HepG2 (cell line): ENCODE results near the gene SSU72. TPM values are rescaled to one million over a fixed set of nuclear protein-coding genes. Genes with fewer than 3 reads are reported as not detected.

ENCODE experiments used
- BORCS8-MEF2B ChIP-seq: sonication (generic); formaldehyde crosslinking; IDR thresholded peaks from 2 replicates; pipeline ENCODE4 v1.8.0; 2022; ENCODE audit warnings: mild to moderate bottlenecking, missing genetic modification reagents
- FOXK2 ChIP-seq: fragments of 450-650 bp; IDR thresholded peaks from 2 replicates; pipeline ENCODE4 v1.6.1; 2016
- NR3C1 ChIP-seq: sonication (generic); formaldehyde crosslinking; IDR thresholded peaks from 2 replicates; pipeline ENCODE4 v1.4.0; 2020; ENCODE audit warnings: missing genetic modification reagents
- TGIF2 ChIP-seq: IDR thresholded peaks from 2 replicates; pipeline ENCODE4 v1.6.1; 2016; ENCODE audit warnings: control low read depth, missing compliant biosample characterization
- ZFYVE20 ChIP-seq: sonication (generic); formaldehyde crosslinking; IDR thresholded peaks from 2 replicates; pipeline ENCODE4 v1.8.0; 2023; ENCODE audit warnings: low read depth, mild to moderate bottlenecking, moderate library complexity, missing genetic modification reagents, borderline replicate concordance
- ZNF430 ChIP-seq: sonication (generic); formaldehyde crosslinking; IDR thresholded peaks from 2 replicates; pipeline ENCODE4 v1.9.0; 2021; ENCODE audit warnings: mild to moderate bottlenecking, missing genetic modification reagents
- polyA plus RNA-seq, 8 experiments: library from polyadenylated mRNA; depleted of rRNA in 3 of 8; stranded (reverse) in 7 of 8; unstranded in 1 of 8; fragments of >200 nt; fragmentation: Illumina TruSeq in 4 of 8; extraction: Trizol in 4 of 8; gene quantifications; 2 replicates each; pipeline versions ENCODE4 v1.2.1 to v1.2.3, GENCODE V29; 2011 to 2016; ENCODE audit warnings: low read depth in 4 of 8, missing spikeins in 1 of 8, mixed read lengths in 1 of 8; ENCODE audit not compliant: insufficient read depth in 1 of 8
- total RNA-seq, 5 experiments: library from RNA; depleted of rRNA; stranded (reverse); fragments of >200 nt; fragmentation: Illumina TruSeq; extraction: Trizol; gene quantifications; 2 replicates each; pipeline ENCODE4 v1.2.3, GENCODE V29; 2016; ENCODE audit warnings: low read depth in 1 of 5
- TF ChIP-seq, protein P1 (sequence below): sonication (generic); formaldehyde crosslinking; IDR thresholded peaks from one replicate; pipeline ENCODE4 v1.5.1; 2020; ENCODE audit warnings: mild to moderate bottlenecking, missing genetic modification reagents; ENCODE audit errors: not compliant biosample characterization
- TF ChIP-seq, protein P2 (sequence below): sonication (generic); formaldehyde crosslinking; IDR thresholded peaks from 2 replicates; pipeline ENCODE4 v1.5.0; 2020; ENCODE audit warnings: missing genetic modification reagents, mild to moderate bottlenecking, borderline replicate concordance
- TF ChIP-seq, protein P3 (sequence below): sonication (generic); formaldehyde crosslinking; IDR thresholded peaks from 2 replicates; pipeline ENCODE4 v1.4.0; 2020; ENCODE audit warnings: missing genetic modification reagents, borderline replicate concordance
- TF ChIP-seq, protein P4 (sequence below): sonication (generic); formaldehyde crosslinking; IDR thresholded peaks from 2 replicates; pipeline ENCODE4 v1.4.0; 2020; ENCODE audit warnings: missing genetic modification reagents, mild to moderate bottlenecking, borderline replicate concordance
- TF ChIP-seq, protein P5 (sequence below): sonication (generic); formaldehyde crosslinking; IDR thresholded peaks from 2 replicates; pipeline ENCODE4 v1.5.1; 2020; ENCODE audit warnings: missing genetic modification reagents, mild to moderate bottlenecking, borderline replicate concordance
- TF ChIP-seq, protein P6 (sequence below): sonication (generic); formaldehyde crosslinking; IDR thresholded peaks from 2 replicates; pipeline ENCODE4 v1.8.1; 2023; ENCODE audit warnings: missing genetic modification reagents, mild to moderate bottlenecking, borderline replicate concordance

Gene SSU72
- total and polyA plus RNA-seq, 2 of the 13 experiments (the other 11 are each of a cell fraction or from before 2014, with no cell fraction given) = 42.8 to 67.1 TPM

DNA sequence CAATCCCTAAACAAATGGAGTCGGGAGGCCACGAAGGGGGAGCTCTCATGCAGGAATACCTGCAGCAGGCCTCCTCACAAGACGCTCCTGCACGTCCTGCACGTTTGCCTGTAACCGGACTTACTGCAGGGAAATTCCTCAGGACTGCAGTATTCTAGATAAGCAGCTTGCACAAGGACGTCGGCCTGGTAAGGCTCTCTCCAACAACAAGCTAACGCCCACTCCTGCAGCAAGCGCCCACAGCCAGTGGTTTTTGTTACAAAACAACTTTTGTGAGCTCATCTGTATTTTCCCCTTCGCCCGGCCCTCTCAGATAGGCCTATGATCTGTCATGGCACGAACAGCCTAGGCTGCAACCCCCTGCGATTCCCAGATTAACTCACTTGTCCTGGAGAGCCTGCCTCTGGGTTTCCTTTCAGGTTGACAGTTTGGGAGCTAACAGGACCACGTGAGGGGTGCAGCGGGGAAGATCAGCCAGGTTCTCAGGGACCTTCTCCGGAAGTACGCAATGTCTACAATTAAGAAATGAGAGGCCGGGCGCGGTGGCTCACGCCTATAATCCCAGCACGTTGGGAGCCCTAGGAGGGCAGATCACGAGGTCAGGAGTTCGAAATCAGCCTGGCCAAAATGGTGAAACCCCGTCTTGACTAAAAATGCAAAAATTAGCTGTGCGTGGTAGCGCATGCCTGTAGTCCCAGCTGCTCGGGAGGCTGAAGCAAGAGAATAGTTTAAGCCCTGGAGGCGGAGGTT lies 39.7 kb upstream of the SSU72 start (continued):
- TF ChIP-seq, protein P1, sequence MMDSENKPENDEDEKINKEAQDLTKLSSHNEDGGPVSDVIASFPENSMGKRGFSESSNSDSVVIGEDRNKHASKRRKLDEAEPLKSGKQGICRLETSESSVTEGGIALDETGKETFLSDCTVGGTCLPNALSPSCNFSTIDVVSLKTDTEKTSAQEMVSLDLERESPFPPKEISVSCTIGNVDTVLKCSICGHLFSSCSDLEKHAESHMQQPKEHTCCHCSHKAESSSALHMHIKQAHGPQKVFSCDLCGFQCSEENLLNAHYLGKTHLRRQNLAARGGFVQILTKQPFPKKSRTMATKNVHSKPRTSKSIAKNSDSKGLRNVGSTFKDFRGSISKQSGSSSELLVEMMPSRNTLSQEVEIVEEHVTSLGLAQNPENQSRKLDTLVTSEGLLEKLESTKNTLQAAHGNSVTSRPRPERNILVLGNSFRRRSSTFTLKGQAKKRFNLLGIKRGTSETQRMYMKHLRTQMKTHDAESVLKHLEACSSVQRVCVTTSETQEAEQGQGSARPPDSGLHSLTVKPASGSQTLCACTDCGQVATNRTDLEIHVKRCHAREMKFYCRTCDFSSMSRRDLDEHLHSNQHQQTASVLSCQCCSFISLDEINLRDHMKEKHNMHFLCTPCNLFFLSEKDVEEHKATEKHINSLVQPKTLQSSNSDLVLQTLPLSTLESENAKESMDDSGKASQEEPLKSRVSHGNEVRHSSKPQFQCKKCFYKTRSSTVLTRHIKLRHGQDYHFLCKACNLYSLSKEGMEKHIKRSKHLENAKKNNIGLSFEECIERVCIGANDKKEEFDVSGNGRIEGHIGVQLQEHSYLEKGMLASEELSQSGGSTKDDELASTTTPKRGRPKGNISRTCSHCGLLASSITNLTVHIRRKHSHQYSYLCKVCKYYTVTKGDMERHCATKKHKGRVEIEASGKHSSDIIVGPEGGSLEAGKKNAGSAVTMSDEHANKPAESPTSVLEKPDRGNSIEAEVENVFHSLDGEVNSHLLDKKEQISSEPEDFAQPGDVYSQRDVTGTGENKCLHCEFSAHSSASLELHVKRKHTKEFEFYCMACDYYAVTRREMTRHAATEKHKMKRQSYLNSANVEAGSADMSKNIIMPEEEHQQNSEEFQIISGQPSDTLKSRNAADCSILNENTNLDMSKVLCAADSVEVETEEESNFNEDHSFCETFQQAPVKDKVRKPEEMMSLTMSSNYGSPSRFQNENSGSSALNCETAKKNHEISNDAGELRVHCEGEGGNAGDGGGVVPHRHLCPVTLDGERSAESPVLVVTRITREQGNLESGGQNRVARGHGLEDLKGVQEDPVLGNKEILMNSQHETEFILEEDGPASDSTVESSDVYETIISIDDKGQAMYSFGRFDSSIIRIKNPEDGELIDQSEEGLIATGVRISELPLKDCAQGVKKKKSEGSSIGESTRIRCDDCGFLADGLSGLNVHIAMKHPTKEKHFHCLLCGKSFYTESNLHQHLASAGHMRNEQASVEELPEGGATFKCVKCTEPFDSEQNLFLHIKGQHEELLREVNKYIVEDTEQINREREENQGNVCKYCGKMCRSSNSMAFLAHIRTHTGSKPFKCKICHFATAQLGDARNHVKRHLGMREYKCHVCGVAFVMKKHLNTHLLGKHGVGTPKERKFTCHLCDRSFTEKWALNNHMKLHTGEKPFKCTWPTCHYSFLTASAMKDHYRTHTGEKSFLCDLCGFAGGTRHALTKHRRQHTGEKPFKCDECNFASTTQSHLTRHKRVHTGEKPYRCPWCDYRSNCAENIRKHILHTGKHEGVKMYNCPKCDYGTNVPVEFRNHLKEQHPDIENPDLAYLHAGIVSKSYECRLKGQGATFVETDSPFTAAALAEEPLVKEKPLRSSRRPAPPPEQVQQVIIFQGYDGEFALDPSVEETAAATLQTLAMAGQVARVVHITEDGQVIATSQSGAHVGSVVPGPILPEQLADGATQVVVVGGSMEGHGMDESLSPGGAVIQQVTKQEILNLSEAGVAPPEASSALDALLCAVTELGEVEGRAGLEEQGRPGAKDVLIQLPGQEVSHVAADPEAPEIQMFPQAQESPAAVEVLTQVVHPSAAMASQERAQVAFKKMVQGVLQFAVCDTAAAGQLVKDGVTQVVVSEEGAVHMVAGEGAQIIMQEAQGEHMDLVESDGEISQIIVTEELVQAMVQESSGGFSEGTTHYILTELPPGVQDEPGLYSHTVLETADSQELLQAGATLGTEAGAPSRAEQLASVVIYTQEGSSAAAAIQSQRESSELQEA (CRISPR knock-in tag) = no peak
- TF ChIP-seq ZFYVE20 (no peak), FOXK2 (no peak), ZNF430 (no peak), BORCS8-MEF2B (CRISPR knock-in tag) (no peak; the same call in 1 of the 2 replicates), NR3C1 (CRISPR knock-in tag) (no peak), TGIF2 (peak; percentile 69; the same call in 1 of the 2 replicates)
- TF ChIP-seq, protein P2, sequence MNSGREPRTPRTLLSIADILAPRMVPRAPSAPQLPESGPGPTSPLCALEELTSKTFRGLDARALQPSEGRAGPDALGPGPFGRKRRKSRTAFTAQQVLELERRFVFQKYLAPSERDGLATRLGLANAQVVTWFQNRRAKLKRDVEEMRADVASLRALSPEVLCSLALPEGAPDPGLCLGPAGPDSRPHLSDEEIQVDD (CRISPR knock-in tag) = no peak
- TF ChIP-seq, protein P3, sequence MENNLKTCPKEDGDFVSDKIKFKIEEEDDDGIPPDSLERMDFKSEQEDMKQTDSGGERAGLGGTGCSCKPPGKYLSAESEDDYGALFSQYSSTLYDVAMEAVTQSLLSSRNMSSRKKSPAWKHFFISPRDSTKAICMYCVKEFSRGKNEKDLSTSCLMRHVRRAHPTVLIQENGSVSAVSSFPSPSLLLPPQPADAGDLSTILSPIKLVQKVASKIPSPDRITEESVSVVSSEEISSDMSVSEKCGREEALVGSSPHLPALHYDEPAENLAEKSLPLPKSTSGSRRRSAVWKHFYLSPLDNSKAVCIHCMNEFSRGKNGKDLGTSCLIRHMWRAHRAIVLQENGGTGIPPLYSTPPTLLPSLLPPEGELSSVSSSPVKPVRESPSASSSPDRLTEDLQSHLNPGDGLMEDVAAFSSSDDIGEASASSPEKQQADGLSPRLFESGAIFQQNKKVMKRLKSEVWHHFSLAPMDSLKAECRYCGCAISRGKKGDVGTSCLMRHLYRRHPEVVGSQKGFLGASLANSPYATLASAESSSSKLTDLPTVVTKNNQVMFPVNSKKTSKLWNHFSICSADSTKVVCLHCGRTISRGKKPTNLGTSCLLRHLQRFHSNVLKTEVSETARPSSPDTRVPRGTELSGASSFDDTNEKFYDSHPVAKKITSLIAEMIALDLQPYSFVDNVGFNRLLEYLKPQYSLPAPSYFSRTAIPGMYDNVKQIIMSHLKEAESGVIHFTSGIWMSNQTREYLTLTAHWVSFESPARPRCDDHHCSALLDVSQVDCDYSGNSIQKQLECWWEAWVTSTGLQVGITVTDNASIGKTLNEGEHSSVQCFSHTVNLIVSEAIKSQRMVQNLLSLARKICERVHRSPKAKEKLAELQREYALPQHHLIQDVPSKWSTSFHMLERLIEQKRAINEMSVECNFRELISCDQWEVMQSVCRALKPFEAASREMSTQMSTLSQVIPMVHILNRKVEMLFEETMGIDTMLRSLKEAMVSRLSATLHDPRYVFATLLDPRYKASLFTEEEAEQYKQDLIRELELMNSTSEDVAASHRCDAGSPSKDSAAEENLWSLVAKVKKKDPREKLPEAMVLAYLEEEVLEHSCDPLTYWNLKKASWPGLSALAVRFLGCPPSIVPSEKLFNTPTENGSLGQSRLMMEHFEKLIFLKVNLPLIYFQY (CRISPR knock-in tag) = no peak
- TF ChIP-seq, protein P4, sequence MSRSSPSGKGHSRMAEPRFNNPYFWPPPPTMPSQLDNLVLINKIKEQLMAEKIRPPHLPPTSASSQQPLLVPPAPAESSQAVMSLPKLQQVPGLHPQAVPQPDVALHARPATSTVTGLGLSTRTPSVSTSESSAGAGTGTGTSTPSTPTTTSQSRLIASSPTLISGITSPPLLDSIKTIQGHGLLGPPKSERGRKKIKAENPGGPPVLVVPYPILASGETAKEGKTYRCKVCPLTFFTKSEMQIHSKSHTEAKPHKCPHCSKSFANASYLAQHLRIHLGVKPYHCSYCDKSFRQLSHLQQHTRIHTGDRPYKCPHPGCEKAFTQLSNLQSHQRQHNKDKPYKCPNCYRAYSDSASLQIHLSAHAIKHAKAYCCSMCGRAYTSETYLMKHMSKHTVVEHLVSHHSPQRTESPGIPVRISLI = 0 out of 2 replicates have a peak, but pooled peaks have one; percentile 19
- TF ChIP-seq, protein P5, sequence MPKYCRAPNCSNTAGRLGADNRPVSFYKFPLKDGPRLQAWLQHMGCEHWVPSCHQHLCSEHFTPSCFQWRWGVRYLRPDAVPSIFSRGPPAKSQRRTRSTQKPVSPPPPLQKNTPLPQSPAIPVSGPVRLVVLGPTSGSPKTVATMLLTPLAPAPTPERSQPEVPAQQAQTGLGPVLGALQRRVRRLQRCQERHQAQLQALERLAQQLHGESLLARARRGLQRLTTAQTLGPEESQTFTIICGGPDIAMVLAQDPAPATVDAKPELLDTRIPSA (CRISPR knock-in tag) = no peak
- TF ChIP-seq, protein P6, sequence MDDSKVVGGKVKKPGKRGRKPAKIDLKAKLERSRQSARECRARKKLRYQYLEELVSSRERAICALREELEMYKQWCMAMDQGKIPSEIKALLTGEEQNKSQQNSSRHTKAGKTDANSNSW (CRISPR knock-in tag) = no peak
